NCI-H146 treated with DMSO at 0.1 percent for 48 hours (cell line): ENCODE results near the gene INPP1.
"Not testable (repeated sequence)": the region's sequence is repeated elsewhere in the genome, so short reads cannot be mapped to it uniquely, and the experiment has no call there.

ENCODE experiments used
- DNase-seq: peaks from one replicate; lab custom pipeline; 2025; ENCODE audit not compliant: unreplicated experiment; lab: John Stamatoyannopoulos, UW

The INPP1 gene

GRCh38 chr2:190343536-190344275 is at the start of gene INPP1:
TSS of gene INPP1 (plus strand) at chr2:190343589. CDS start at chr2:190360103, 16,514 bp downstream.
- no peak for DNase-seq

DNA sequence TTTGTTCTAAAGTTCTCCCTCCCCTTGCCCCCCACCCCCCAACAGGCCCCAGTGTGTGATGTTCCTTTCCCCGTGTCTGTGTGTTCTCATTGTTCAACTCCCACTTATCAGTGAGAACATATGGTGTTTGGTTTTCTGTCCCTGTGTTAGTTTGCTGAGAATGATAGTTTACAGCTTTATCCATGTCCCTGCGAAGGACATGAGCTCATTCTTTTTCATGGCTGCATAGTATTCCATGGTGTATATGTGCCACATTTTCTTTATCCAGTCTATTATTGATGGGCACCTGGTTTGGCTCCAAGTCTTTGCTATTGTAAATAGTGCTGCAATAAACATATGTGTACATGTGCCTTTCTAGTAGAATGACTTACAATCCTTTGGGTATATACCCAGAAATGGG is 45.5 kb upstream of the INPP1 start:
- DNase-seq, result not testable (repeated sequence)

DNA sequence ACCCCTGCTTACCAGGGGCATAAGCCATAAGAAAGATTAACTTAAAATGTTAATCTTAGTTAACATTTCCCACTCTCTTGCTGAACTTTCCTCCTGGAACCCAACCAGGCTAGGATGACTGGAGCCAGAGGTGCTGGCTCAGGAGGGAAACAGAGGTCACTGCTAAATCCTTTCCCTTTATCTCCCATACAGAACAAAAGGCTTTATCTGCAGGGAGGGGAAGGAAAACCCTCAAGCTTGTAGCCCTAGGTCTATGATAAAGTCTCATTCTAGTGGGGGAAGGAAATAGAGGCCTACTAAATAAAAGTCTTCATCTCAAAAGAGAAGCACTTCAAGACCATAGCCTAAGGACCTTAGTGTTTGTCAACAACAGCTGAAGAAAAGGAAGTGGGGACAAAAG is 42.4 kb upstream of the INPP1 start:
- DNase-seq, result no peak

GRCh38 chr2:190302052-190302451 is 41.3 kb upstream of the INPP1 start:
- no peak for DNase-seq

DNA sequence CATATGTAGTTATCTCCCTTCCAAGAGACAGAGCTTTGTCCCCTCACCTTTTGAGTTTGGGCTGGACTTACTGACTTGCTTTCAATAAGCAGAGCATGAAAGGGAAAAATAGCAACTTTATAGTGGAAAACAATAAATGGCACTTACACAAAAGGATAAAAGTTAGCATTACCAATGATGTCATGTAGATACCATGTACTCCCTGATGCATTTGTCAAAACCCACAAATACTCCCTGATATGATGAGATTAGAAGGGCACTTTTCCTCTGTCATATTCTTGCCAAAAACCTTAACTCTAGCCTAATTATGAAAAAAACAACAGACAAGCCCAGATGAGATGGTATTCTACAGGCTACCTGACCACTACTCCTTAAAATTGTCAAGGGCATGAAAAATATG is 39.7 kb upstream of the INPP1 start:
- DNase-seq, result no peak

DNA sequence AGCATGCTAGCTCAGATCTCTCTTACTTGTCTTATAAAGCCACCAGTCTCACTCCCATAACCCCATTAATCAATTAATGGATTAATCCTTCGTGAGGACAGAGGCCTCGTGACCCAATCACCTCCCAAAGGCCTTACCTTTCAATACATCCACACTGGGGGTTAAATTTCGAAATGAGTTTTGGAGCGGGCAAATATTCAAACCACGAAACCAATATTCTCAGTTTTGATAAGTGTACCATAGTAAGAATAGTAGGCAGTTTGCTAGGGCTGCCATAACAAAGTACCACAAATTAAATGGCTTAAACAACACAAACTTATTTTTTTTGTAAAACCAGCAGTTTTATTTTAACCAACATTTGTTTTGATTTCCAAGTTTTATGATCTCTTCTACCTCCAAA is 39.0 kb upstream of the INPP1 start:
- DNase-seq, result no peak

GRCh38 chr2:190308031-190308430 is 35.4 kb upstream of the INPP1 start:
- no peak for DNase-seq

DNA sequence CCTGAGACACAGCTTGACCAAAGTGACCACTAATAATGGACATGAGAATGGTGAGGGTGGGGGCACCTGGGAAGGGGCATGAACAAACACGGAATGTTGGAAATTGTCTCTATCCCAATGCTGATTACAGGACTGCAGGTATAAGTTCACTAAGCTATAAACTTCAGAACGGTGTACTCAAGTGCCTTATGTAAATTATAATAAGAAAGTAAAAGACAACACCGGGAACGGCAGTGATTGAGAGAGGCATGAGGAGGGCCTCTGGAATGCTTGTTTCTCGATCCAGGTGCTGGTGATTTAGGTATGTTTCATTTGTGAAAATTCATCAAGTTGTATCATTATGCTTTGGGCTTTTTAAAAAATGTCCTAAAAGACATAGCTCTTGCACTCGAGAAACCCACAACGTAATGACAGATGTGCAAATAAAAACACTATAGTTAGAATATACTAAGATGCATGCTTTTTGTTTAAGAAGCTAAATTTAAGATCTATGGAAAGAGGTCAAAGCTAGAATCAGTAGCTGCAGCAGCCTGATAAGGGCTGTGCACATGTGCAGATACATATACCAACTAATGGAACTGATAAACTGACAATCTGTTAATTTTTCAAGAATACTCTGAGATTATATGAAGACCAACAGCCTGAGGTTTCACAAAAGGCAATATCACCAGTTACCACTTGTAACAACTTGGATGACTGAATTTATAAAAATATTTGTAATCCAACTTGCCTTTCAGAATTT is 31.3 kb upstream of the INPP1 start:
- no peak for DNase-seq

DNA sequence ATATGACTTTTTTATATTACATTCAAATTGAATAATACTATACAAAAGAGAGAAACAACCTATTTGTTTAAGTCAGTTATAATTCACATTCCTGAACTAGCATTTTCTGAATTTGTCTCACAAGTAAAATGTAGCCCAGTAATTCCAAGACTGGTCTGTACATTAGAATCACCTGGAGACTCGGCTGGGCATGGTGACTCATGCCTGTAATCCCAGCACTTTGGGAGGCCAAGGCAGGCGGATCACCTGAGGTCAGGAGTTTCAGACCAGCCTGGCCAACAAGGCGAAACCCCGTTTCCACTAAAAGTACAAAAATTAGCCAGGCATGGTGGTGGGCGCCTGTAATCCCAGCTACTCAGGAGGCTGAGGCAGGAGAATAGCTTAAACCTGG is 30.8 kb upstream of the INPP1 start:
- DNase-seq, result not testable (repeated sequence)

DNA sequence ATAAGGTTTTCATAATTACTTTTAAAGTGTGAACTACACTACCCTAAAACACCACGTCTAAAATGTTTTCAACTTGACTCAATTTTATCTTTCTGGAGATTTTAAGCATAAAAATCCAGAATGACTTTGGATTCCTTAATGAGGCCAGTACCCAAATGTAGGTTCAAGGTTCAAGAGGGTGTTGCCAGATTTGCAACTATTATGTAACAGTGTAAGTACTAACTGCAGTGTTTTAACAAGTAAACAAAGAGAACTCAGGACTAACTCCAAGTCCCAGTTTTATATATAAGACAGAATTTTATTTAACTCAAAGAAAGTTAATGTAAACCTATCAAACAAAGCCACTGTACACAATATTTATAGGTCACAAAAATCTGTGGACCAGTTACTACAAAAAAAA is 29.5 kb upstream of the INPP1 start:
- DNase-seq, result no peak

DNA sequence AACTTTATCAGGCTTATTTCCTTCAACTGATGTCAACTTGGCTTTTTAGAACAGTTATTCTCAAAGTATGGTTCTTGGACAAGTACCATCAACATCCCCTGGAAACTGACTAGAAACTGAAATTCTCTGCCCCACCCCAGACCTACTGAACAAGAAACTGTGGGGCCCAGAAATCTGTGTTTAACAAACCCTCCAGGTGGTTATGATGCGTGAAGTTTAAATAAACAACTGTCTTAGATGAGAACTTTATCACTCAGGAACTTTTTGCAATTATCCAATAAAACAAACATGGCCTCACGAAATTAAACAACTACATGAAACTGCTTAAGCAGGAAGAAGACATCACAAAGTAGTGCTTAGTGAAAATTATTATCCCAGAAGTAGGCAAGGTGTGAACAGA is 28.1 kb upstream of the INPP1 start:
- no peak for DNase-seq

DNA sequence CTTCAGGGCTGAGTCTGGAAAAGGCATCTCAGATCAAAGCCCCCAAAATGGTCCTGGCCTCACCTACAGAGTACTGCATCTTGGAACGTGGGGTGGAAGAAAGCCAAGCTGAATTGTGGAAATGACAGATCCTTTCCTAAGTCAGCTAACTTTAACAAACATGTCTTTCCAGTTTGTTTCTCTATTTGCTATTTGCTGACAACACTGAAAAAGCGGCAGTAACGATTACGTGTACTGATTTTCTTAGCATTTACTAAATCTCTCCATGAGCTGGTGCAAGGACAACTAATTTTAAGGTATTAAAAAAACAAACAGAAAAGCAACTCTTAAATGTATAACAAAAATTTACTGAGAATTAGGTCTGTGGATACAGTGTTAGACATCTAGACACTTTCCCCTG is 24.9 kb upstream of the INPP1 start:
- no peak for DNase-seq

DNA sequence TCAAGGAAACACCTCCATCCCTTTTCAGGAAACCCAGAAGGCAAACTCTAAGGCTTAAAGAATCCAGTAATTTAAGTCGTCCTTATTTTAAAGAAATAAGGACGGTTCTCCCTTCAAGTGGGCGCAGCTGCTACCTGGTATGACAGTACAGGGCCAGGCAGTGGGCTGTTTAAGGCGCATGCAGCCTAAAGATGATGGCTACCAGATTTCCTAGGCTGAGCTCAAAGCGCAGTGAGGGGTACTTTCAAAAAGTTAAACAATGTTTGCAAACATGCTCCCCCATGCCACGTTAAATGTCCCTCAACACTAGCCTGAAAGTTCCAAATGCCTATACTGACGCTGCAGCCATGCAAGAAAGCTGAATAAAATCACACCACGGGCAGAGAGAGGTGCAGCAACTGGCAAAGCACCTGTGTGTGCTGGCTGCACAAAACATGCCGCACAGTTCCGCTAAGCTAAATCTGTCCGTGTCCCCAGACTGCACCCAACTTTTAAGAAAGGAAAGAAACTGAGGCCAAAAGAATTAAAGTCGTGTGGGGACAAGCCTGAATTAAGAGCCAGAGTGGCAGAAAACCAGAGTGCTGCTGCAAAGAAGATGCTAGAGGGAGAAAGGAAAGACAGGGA is 24.3 kb upstream of the INPP1 start:
- DNase-seq, result peak; percentile 5

- DNase-seq, result peak; percentile 94
Measured at GRCh38 chr2:190319555-190320498, 23.6 kb upstream of the INPP1 start, which contains the start of gene HIBCH. TSS of gene HIBCH (minus strand) at chr2:190319826. CDS start at chr2:190319750, 76 bp downstream.

DNA sequence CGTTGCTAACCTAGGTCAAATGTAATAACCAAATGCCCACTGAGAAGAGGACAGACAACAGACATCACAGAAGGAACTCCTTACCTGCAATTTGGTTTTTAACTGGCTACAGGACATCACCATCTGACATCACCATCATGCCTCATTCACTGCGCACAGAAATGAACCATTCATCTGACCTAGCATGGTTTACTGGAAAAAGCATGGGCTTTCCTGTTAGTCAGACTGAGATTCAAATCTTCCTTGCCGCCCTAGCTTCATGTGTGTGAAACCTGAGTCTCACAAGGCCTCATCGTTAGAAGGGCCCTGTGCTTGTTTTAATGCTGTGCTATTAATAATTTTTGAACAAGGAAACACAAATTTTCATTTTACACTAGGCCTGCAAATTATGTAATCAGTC is 22.7 kb upstream of the INPP1 start:
- DNase-seq, result no peak

DNA sequence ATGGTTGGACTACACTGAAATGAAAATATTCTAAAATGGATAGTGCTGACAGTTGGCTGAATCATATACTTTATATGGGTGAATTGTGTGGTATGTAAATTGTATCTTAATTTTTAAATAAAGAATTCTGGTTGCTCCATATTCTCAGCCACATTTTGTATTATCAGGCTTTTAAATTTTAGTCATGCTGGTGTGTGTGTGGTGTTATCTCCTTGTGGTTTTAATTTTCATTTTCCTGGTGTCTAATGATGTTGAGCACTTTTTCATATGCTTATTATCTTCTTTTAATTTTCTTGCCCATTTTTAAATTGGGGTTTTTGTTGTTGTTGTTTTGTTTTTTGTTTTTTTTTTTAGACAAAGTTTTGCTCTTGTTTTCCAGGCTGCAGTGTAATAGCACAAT is 20.0 kb upstream of the INPP1 start:
- no peak for DNase-seq

GRCh38 chr2:190325588-190325987 is 17.8 kb upstream of the INPP1 start:
- DNase-seq, result no peak

- DNase-seq, result no peak
Measured at GRCh38 chr2:190327867-190328572, 15.4 kb upstream of the INPP1 start.

DNA sequence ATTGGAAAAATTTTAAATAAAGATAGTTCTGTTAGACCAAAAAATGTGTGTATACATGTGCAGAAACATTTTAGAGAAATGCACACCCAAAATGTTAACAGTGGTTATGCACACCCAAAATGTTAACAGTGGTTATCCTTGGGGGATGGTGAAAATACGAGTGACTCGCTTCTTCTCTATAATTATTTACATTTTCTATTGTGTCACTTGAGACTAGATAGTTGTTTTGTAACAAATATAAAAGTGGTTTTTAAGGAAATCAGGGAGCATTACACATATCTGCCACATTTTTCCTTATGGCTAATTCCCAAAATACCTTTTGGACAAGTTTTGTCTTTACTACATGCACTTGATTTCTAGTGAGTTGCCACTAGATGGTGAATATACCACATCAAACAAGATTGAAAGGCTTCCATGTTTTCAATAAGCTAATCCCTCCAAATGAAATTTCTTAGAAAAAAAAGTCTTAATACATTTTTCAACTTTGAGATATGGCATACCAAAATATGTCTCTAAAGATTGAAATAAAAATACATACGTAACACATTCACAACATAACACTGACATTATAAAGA is 14.7 kb upstream of the INPP1 start:
- no peak for DNase-seq

GRCh38 chr2:190333395-190333794 is 10.0 kb upstream of the INPP1 start:
- no peak for DNase-seq
